ENCODE data around the gene PGLYRP1. TPM values are rescaled to one million over a fixed set of nuclear protein-coding genes. Genes with fewer than 3 reads are reported as not detected.

PGLYRP1 gene
- total and polyA plus RNA-seq, 2 of the 13 experiments (the other 11 are each of a cell fraction or from before 2014, with no cell fraction given): not detected

GRCh38 chr19:45994998-45995714, 27.7 kb downstream of the PGLYRP1 start, which contains the start of gene CCDC61 (continued):
- TF ChIP-seq SRF (IDR thresholded peaks at IDR 0.05; ENCODE audit: low read depth, low read length) (peak; percentile 75; the same call in 1 of the 2 replicates), KAT7 (CRISPR knock-in tag; IDR thresholded peaks at IDR 0.05; ENCODE audit: borderline replicate concordance) (peak; percentile 67; the same call in 1 of the 2 replicates), ZNF496 (CRISPR knock-in tag; IDR thresholded peaks at IDR 0.05; ENCODE audit: insufficient replicate concordance) (no peak), PAWR (CRISPR knock-in tag; IDR thresholded peaks at IDR 0.05; ENCODE audit: borderline replicate concordance) (no peak), TBP (CRISPR knock-in tag; IDR thresholded peaks at IDR 0.05) (no peak), AKNA (CRISPR knock-in tag; IDR thresholded peaks at IDR 0.05; ENCODE audit: borderline replicate concordance) (no peak), ZNF782 (CRISPR knock-in tag; IDR thresholded peaks at IDR 0.05; ENCODE audit: borderline replicate concordance) (0 out of 2 replicates have a peak, but pooled peaks have one; percentile 45), ZNF460 (CRISPR knock-in tag; IDR thresholded peaks at IDR 0.05; ENCODE audit: borderline replicate concordance) (no peak), U2AF2 (IDR thresholded peaks at IDR 0.05; ENCODE audit: low read depth, low read length) (no peak), ELF1 (CRISPR knock-in tag; IDR thresholded peaks at IDR 0.05) (peak; percentile 98), GTF3A (CRISPR knock-in tag; conservative IDR thresholded peaks at IDR 0.05) (no peak), ZNF605 (CRISPR knock-in tag; IDR thresholded peaks at IDR 0.05) (peak; percentile 59; the same call in 1 of the 2 replicates), ZNF547 (CRISPR knock-in tag; IDR thresholded peaks at IDR 0.05) (0 out of 2 replicates have a peak, but pooled peaks have one; percentile 25), NCOA1 (CRISPR knock-in tag; IDR thresholded peaks at IDR 0.05) (no peak), ZNF121 (CRISPR knock-in tag; IDR thresholded peaks at IDR 0.05) (no peak), HNF4A (CRISPR knock-in tag; IDR thresholded peaks at IDR 0.05) (no peak), POLR2AphosphoS5 (IDR thresholded peaks at IDR 0.05; ENCODE audit: low read depth, low read length) (peak; percentile 93), XRCC5 (optimal IDR thresholded peaks at IDR 0.05; ENCODE audit: low read length) (no peak), ZNF646 (CRISPR knock-in tag; IDR thresholded peaks at IDR 0.05) (no peak)

All from HepG2 (cell line).